ENCODE measurements around the gene CLMN. TPM values are rescaled to one million over a fixed set of nuclear protein-coding genes. Genes with fewer than 3 reads are reported as not detected.
A peak's percentile ranks its signal among the peaks of the same experiment; 100 is the strongest.

Gene CLMN
- total and polyA plus RNA-seq, 2 of the 4 experiments (the other 2 are of a cell fraction) = 0.10 to 0.18 TPM

DNA sequence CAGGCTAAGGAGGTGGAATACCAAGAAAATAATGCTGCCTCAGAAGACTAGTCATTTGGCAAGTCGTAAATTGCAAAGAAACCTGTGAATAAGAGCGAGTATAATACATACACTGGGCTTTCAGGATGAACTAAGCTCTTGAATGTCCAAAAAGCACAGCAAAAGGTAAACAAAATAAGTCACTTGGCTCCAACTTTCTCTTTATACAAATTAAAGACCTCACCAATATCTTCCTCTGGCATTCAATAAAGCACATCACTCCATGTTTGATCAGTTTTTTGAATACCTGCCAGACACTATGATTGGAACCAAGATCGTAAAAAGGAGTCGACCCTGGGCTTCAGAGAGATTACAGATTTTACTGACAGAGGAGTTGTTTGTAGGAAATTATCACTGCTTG lies 165.8 kb downstream of the CLMN start:
- ChIA-PET CTCF (no interaction called here), POLR2A (ENCODE audit: unreplicated experiment) (no interaction called here)
- H3K56ac ChIP-seq (ENCODE audit: extremely low read depth, insufficient read depth, low read length) = no peak overlapping the region
- H2AK5ac ChIP-seq (ENCODE audit: low read depth, low read length) = no peak overlapping the region
- no peak overlapping the region for H3K18ac ChIP-seq (ENCODE audit: low read depth, low read length)
- no peak overlapping the region for H4K8ac ChIP-seq (ENCODE audit: low read depth in 2 of 2, low read length in 2 of 2)
- TF ChIP-seq NFE2L2 (IDR thresholded peaks at IDR 0.05; ENCODE audit: low read depth, low read length) = no peak
- no peak for TF ChIP-seq CEBPB (IDR thresholded peaks at IDR 0.05; ENCODE audit: low read depth, low read length)
- TF ChIP-seq, protein P1, sequence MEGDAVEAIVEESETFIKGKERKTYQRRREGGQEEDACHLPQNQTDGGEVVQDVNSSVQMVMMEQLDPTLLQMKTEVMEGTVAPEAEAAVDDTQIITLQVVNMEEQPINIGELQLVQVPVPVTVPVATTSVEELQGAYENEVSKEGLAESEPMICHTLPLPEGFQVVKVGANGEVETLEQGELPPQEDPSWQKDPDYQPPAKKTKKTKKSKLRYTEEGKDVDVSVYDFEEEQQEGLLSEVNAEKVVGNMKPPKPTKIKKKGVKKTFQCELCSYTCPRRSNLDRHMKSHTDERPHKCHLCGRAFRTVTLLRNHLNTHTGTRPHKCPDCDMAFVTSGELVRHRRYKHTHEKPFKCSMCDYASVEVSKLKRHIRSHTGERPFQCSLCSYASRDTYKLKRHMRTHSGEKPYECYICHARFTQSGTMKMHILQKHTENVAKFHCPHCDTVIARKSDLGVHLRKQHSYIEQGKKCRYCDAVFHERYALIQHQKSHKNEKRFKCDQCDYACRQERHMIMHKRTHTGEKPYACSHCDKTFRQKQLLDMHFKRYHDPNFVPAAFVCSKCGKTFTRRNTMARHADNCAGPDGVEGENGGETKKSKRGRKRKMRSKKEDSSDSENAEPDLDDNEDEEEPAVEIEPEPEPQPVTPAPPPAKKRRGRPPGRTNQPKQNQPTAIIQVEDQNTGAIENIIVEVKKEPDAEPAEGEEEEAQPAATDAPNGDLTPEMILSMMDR (conservative IDR thresholded peaks at IDR 0.05; ENCODE audit: low read depth, low read length) = no peak
- TF ChIP-seq MAZ (IDR thresholded peaks at IDR 0.05; ENCODE audit: borderline replicate concordance, low read depth, low read length) = no peak
- no peak for TF ChIP-seq RCOR1 (IDR thresholded peaks at IDR 0.05; ENCODE audit: insufficient replicate concordance, low read length)
- TF ChIP-seq SMC3 (IDR thresholded peaks at IDR 0.05; ENCODE audit: low read depth, low read length) = no peak
- TF ChIP-seq FOS (IDR thresholded peaks at IDR 0.05; ENCODE audit: low read depth, low read length) = no peak
- no peak for TF ChIP-seq MAFK (IDR thresholded peaks at IDR 0.05; ENCODE audit: low read depth, low read length)
- no peak overlapping the region for H2AFZ ChIP-seq (replicated peaks; ENCODE audit: low read length, poor library complexity)
- H3K23ac ChIP-seq (ENCODE audit: low read depth, low read length) = peak overlapping the region; percentile 21; the same call in 1 of the 2 replicates
- H3K9ac ChIP-seq (ENCODE audit: low read depth, low read length) = no peak overlapping the region
- H2AK9ac ChIP-seq (replicated peaks; ENCODE audit: low read depth, low read length, poor library complexity) = no peak overlapping the region
- dilution Hi-C loops (cut with HindIII; ENCODE audit: low sequenced_read_pairs, unreplicated experiment) = no loop called here
- H3K9me3 ChIP-seq (ENCODE audit: control insufficient read depth, insufficient read depth, low read length) = no peaks in the 10 kb centered on the region
- H3K4me1 ChIP-seq (ENCODE audit: control insufficient read depth, insufficient read depth, low read length) = peaks cover 5% of the 10 kb centered on the region
- H3K4me3 ChIP-seq (ENCODE audit: insufficient read depth, low read depth, low read length) = no peak overlapping the region
- H3K9me1 ChIP-seq (ENCODE audit: insufficient read depth, low read length) = peaks cover 7% of the 10 kb centered on the region
- no peak overlapping the region for H2BK15ac ChIP-seq (ENCODE audit: low read depth, low read length)
- H4K5ac ChIP-seq (ENCODE audit: low read depth, low read length) = no peak overlapping the region
- peaks cover 52% of the 10 kb centered on the region for H4K20me1 ChIP-seq (ENCODE audit: insufficient read depth, low read length)
- H2BK120ac ChIP-seq (ENCODE audit: low read depth, low read length) = no peak overlapping the region
- peaks cover 17 to 71% of the 10 kb centered on the region in 2 experiments for H3K79me1 ChIP-seq (ENCODE audit: low read depth in 1 of 2, low read length in 2 of 2)
- H2BK5ac ChIP-seq (ENCODE audit: low read depth, low read length, poor library complexity, severe bottlenecking) = no peak overlapping the region
- 88% methylated on average over 2 of the region's 4 CpGs; no CpG with 5 or more reads in 1 of the 2 experiments for WGBS, 2 experiments (ENCODE audit: extremely low coverage in 2 of 2, insufficient read length in 1 of 2)
- in situ Hi-C loops (cut with MboI; ENCODE audit: low sequenced_read_pairs) = no loop called here
- no peak overlapping the region for H3K4me2 ChIP-seq (ENCODE audit: low read depth, low read length)
- no peaks in the 10 kb centered on the region; the same call in 1 of the 2 replicates for H3K36me3 ChIP-seq (ENCODE audit: control insufficient read depth, insufficient read depth, low read length)
- intact Hi-C loops (cut with micrococcal nuclease) = no loop called here
- no peak overlapping the region for H2BK20ac ChIP-seq (ENCODE audit: low read depth, low read length)
- no peak overlapping the region for H3K4ac ChIP-seq (ENCODE audit: low read depth, low read length)
- no peak overlapping the region for H3K14ac ChIP-seq (replicated peaks; ENCODE audit: low read depth, low read length)
- H4K91ac ChIP-seq (ENCODE audit: insufficient read depth, low read depth, low read length) = no peak overlapping the region
- ATAC-seq (ENCODE audit: low read depth) (no peak), DNase-seq (no peak)
- no TSS peak for BruUV-seq (replicated peaks)
- no peak overlapping the region for H3K27ac ChIP-seq (ENCODE audit: insufficient read depth, low read length)
- H3K27me3 ChIP-seq (ENCODE audit: control insufficient read depth, insufficient read depth, low read length) = no peaks in the 10 kb centered on the region

Data from IMR-90 (cell line).